ENCODE results near the gene CDKN2B-AS1.

DNA sequence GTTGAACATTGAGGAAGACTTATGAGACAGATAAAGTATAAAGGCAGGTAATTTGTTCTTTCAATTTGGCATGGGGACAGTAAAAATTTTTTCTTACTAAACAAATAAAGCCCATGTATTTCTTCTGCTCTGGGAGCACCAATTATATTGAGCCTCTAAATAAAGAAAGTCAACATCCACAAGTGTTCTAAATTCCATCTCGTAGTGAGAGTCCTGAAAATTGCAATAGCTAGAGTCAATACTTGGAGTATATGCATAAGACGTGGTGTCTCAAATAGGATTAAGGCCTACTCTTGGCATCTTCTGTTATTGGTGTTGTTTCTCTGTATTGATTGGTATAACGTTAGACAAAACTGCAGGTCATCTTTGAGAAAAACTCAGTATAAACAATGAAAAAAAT is 135.0 kb downstream of the CDKN2B-AS1 start:
- TF ChIP-seq, protein P1, sequence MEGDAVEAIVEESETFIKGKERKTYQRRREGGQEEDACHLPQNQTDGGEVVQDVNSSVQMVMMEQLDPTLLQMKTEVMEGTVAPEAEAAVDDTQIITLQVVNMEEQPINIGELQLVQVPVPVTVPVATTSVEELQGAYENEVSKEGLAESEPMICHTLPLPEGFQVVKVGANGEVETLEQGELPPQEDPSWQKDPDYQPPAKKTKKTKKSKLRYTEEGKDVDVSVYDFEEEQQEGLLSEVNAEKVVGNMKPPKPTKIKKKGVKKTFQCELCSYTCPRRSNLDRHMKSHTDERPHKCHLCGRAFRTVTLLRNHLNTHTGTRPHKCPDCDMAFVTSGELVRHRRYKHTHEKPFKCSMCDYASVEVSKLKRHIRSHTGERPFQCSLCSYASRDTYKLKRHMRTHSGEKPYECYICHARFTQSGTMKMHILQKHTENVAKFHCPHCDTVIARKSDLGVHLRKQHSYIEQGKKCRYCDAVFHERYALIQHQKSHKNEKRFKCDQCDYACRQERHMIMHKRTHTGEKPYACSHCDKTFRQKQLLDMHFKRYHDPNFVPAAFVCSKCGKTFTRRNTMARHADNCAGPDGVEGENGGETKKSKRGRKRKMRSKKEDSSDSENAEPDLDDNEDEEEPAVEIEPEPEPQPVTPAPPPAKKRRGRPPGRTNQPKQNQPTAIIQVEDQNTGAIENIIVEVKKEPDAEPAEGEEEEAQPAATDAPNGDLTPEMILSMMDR (IDR thresholded peaks at IDR 0.05): no peak
- TF ChIP-seq EZH2 (IDR thresholded peaks at IDR 0.05; ENCODE audit: borderline replicate concordance, insufficient read depth, low read depth, low read length, poor library complexity, severe bottlenecking): no peak
